ELF-1 (cell line): ENCODE data around the gene C2CD4D.
"Not testable (repeated sequence)": the region's sequence is repeated elsewhere in the genome, so short reads cannot be mapped to it uniquely, and the experiment has no call there.

Experiments used
- DNase-seq: peaks from one replicate; pipeline ENCODE4 v3.0.0-alpha.2; 2016; ENCODE audit warnings: low read depth, low spot score

Gene C2CD4D

GRCh38 chr1:151858886-151859665 is 19.5 kb upstream of the C2CD4D start:
- DNase-seq: no peak

- no peak for DNase-seq
Measured at GRCh38 chr1:151858030-151858746, 18.6 kb upstream of the C2CD4D start.

- no peak for DNase-seq
Measured at GRCh38 chr1:151855933-151856332, 16.3 kb upstream of the C2CD4D start.

- DNase-seq: not testable (repeated sequence)
Measured at GRCh38 chr1:151855516-151855915, 15.9 kb upstream of the C2CD4D start.

GRCh38 chr1:151854658-151855057 is 15.0 kb upstream of the C2CD4D start:
- DNase-seq: no peak

- DNase-seq: no peak
Measured at GRCh38 chr1:151853411-151853943, 13.9 kb upstream of the C2CD4D start, which contains the start of gene THEM5. TSS of gene THEM5 (minus strand) at chr1:151853712. CDS start at chr1:151853565, 147 bp downstream.

- no peak for DNase-seq
Measured at GRCh38 chr1:151852733-151853132, 13.1 kb upstream of the C2CD4D start.

- DNase-seq: peak; percentile 57
Measured at GRCh38 chr1:151851886-151852285, 12.3 kb upstream of the C2CD4D start.

GRCh38 chr1:151849871-151850270 is 10.3 kb upstream of the C2CD4D start:
- DNase-seq: no peak

- DNase-seq: no peak
Measured at GRCh38 chr1:151849126-151849525, 9.5 kb upstream of the C2CD4D start.

GRCh38 chr1:151847867-151848596 is 8.4 kb upstream of the C2CD4D start:
- no peak for DNase-seq

- DNase-seq: no peak
Measured at GRCh38 chr1:151846686-151847237, 7.1 kb upstream of the C2CD4D start.

- peak; percentile 72 for DNase-seq
Measured at GRCh38 chr1:151846062-151846568, 6.5 kb upstream of the C2CD4D start.

GRCh38 chr1:151843398-151843797 is 3.8 kb upstream of the C2CD4D start:
- DNase-seq: no peak

- DNase-seq: no peak
Measured at GRCh38 chr1:151841141-151841540, 1.5 kb upstream of the C2CD4D start.

- no peak for DNase-seq
Measured at GRCh38 chr1:151840421-151840820, 801 bp upstream of the C2CD4D start.

GRCh38 chr1:151839082-151839412 is 573 bp downstream of the C2CD4D start:
- no peak for DNase-seq

GRCh38 chr1:151838222-151839081 is 1.2 kb downstream of the C2CD4D start:
- DNase-seq: peak; percentile 31

GRCh38 chr1:151837884-151838221 is 1.8 kb downstream of the C2CD4D start:
- no peak for DNase-seq

- DNase-seq: no peak
Measured at GRCh38 chr1:151837197-151837596, 2.4 kb downstream of the C2CD4D start.

- no peak for DNase-seq
Measured at GRCh38 chr1:151835596-151835995, 4.0 kb downstream of the C2CD4D start.
